Nephron (organoid): Measurements from ENCODE around the gene PRKAR2B.
A peak's percentile ranks its signal among the peaks of the same experiment; 100 is the strongest.

Source experiments
- H3K27ac Mint-ChIP-seq, 3 experiments: 2 replicates each; pipeline ENCODE4 v1.8.0; 2020; ENCODE audit warnings: mixed read lengths in 3 of 3, mild to moderate bottlenecking in 2 of 3, moderate library complexity in 1 of 3
- H3K27me3 Mint-ChIP-seq: 2 replicates; pipeline ENCODE4 v1.8.0; 2021; ENCODE audit warnings: low read depth, mild to moderate bottlenecking, moderate library complexity, mixed read lengths
- H3K36me3 Mint-ChIP-seq: 2 replicates; pipeline ENCODE4 v1.8.0; 2020; ENCODE audit warnings: low read depth, mixed read lengths
- H3K4me1 Mint-ChIP-seq: 2 replicates; pipeline ENCODE4 v1.8.0; 2020; ENCODE audit warnings: mixed read lengths
- H3K4me3 Mint-ChIP-seq, 3 experiments: 2 replicates each; pipeline ENCODE4 v1.8.0; 2020; ENCODE audit warnings: mild to moderate bottlenecking in 3 of 3, mixed read lengths in 3 of 3, moderate library complexity in 2 of 3
- H3K9me3 Mint-ChIP-seq: 2 replicates; pipeline ENCODE4 v1.8.0; 2020; ENCODE audit warnings: mixed read lengths
- TF ChIP-seq, protein P1 (sequence below), 3 experiments: fragments of 200-600 bp; sonication (generic); IDR thresholded peaks; one replicate each; pipeline ENCODE4 v1.5.0; 2021; ENCODE audit warnings: antibody characterized with exemption in 3 of 3; ENCODE audit not compliant: unreplicated experiment in 3 of 3

The PRKAR2B gene

DNA sequence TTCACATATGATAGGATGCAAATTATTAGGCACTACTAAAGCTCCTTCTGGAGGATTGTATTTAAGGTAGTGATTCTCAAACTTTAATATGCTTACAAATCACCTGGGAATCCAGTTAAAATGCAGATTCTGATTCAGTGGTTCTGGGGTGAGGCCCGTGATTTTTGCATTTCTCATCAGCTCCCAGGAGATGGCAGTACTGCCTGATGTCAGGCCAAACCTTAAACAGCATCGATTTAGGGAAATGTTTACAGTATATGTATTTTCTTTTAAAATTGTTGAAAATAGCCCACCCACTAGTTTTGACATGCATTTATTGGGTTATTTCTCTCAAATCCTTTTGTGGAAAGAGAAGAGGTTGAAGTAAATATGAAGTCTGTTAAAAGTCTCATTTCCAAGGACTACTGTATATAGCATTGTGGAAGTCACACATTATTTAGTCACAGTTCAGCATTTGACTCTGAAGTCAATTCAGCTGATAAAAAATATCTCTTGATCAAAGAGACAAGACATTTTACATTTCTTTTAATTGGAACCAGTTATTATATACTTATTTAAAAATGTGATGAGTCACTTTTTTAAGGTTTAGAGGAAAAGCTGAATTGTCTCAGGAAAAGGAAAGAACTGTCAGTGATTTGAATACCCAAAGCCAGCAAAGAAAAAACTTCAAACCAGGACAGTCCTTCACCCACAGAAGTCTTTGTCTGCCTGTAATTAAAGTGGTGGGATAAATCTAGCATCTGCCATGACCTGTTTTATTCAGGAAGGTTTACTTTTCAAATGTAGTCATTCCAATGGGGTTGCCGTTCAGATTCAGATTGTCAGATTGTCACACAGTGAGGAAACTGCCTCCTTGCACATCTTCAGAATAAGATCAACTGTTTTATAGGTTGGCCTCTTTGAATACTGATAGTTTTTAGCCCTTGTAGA, 103.2 kb downstream of the PRKAR2B start:
- Mint-ChIP-seq H3K4me3 (no peak overlapping the region), H3K27ac (no peak overlapping the region), H3K27me3 (peaks cover 5% of the 10 kb centered on the region), H3K36me3 (no peaks in the 10 kb centered on the region), H3K4me1 (no peaks in the 10 kb centered on the region), H3K9me3 (no peaks in the 10 kb centered on the region)
- TF ChIP-seq, protein P1, sequence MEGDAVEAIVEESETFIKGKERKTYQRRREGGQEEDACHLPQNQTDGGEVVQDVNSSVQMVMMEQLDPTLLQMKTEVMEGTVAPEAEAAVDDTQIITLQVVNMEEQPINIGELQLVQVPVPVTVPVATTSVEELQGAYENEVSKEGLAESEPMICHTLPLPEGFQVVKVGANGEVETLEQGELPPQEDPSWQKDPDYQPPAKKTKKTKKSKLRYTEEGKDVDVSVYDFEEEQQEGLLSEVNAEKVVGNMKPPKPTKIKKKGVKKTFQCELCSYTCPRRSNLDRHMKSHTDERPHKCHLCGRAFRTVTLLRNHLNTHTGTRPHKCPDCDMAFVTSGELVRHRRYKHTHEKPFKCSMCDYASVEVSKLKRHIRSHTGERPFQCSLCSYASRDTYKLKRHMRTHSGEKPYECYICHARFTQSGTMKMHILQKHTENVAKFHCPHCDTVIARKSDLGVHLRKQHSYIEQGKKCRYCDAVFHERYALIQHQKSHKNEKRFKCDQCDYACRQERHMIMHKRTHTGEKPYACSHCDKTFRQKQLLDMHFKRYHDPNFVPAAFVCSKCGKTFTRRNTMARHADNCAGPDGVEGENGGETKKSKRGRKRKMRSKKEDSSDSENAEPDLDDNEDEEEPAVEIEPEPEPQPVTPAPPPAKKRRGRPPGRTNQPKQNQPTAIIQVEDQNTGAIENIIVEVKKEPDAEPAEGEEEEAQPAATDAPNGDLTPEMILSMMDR (IDR thresholded peaks at IDR 0.05; ENCODE audit: unreplicated experiment in 3 of 3): peak; percentile 52 to 68 (median 54)

DNA sequence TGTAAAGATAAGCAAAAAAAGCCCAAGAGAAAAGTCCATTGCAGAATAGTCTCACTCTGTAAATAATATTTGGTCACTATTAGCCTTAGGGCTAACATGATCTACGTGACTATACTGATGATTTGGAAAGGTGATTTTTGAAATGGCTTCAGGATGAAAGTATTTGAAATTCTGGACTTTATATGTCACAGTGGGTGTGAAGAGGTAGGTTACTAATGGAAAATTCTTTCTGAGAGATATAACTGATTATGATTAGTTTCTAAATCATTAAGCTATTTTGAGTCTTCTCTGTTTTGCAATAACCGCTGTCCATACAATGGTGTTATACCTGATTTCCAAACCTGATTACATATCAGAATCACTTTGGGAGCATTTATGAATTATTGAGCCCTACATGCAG, 104.2 kb downstream of the PRKAR2B start:
- TF ChIP-seq, protein P1 (IDR thresholded peaks at IDR 0.05; ENCODE audit: unreplicated experiment in 3 of 3): no peak
- Mint-ChIP-seq H3K9me3 (no peaks in the 10 kb centered on the region), H3K27me3 (peaks cover 5% of the 10 kb centered on the region), H3K36me3 (no peaks in the 10 kb centered on the region), H3K4me1 (no peaks in the 10 kb centered on the region), H3K4me3 (no peak overlapping the region), H3K27ac (no peak overlapping the region)

DNA sequence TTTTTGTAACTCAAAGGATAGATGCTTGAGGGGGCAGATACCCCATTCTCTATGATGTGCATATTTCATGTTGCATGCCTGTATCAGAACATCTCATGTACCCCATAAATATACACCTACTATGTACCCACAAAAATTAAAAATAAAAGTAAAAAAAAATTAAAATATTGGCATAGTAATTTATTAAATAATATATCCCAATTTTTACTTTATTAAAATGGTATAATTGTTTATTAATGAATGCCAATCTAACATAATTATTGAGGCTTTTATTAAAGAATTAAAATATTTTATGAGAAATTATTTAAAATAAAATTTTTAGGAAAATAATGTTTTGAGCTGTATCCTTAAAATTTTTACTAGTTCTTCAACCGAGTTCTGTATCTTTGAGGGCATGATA, 105.4 kb downstream of the PRKAR2B start:
- H3K4me1 Mint-ChIP-seq: no peaks in the 10 kb centered on the region
- no peak overlapping the region for H3K4me3 Mint-ChIP-seq
- no peak overlapping the region for H3K27ac Mint-ChIP-seq
- no peaks in the 10 kb centered on the region for H3K36me3 Mint-ChIP-seq
- peaks cover 5% of the 10 kb centered on the region for H3K27me3 Mint-ChIP-seq
- no peaks in the 10 kb centered on the region for H3K9me3 Mint-ChIP-seq
- TF ChIP-seq, protein P1 (IDR thresholded peaks at IDR 0.05; ENCODE audit: unreplicated experiment in 3 of 3): no peak

DNA sequence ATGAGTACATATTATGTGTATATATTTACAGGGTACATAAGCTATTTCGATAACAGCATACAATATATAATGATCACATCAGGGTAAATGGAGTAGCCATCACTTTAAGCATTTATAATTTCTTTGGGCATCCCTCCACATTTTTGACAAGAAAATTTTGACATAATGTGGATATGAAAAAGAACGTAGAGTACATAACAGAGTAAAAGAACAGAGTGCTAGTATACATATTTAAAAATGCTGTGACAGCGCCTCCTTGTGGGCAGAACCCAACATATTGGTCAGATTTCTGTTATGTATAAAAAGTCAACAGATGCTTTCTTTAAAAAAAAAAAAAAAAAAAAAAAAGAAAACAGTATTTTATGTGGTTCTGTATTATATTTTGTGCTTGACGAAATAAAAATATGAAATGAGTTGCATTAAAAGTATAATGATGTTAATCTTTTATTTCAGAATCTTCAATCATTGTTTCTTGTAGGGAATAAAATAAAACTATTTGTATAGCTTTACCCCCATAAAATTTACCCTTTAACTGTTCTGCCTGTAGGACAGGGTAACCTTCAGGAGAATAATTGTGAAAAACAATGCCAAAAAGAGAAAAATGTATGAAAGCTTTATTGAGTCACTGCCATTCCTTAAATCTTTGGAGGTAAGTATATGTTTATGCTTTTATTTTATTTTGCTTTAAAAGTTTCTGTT, 106.0 kb downstream of the PRKAR2B start:
- TF ChIP-seq, protein P1 (IDR thresholded peaks at IDR 0.05; ENCODE audit: unreplicated experiment in 3 of 3): peak; percentile 67 to 89 (median 67)
- peaks cover 5% of the 10 kb centered on the region for H3K27me3 Mint-ChIP-seq
- no peaks in the 10 kb centered on the region for H3K36me3 Mint-ChIP-seq
- no peak overlapping the region for H3K4me3 Mint-ChIP-seq
- no peak overlapping the region for H3K27ac Mint-ChIP-seq
- H3K9me3 Mint-ChIP-seq: no peaks in the 10 kb centered on the region
- H3K4me1 Mint-ChIP-seq: no peaks in the 10 kb centered on the region

DNA sequence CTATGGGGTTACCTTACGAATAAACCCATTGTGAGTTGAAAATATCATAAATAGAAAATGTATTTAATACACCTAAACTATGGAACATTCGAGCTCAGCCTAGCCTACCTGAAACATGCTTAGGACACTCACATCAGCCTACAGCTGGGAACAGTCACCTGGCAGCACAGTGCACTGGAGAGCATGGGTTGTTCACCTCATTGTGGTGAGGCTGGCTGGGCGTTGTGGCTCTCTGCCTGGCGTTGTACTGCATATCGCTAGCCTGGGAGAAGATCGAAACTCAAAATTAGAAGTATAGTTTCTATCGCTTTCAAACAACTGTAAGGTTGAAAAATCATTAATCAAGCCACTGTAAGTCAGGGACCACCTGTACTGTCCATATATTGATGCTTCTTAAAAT, 107.0 kb downstream of the PRKAR2B start:
- no peaks in the 10 kb centered on the region for H3K9me3 Mint-ChIP-seq
- no peaks in the 10 kb centered on the region for H3K4me1 Mint-ChIP-seq

More for the DNA sequence above, 107.0 kb downstream of the PRKAR2B start:
- TF ChIP-seq, protein P1 (IDR thresholded peaks at IDR 0.05; ENCODE audit: unreplicated experiment in 3 of 3): no peak
- no peak overlapping the region for H3K27ac Mint-ChIP-seq
- H3K36me3 Mint-ChIP-seq: no peaks in the 10 kb centered on the region
- H3K4me3 Mint-ChIP-seq: no peak overlapping the region
- H3K27me3 Mint-ChIP-seq: peaks cover 5% of the 10 kb centered on the region
